ENCODE results near the gene CNTN2.

The CNTN2 gene

GRCh38 chr1:205004351-205004750 lies 38.7 kb upstream of the CNTN2 start:
- no peaks in the 10 kb centered on the region for H3K27me3 ChIP-seq
- H3K9ac ChIP-seq, result no peak overlapping the region
- H3K9me3 ChIP-seq, result no peaks in the 10 kb centered on the region
- H3K4me2 ChIP-seq, result no peak overlapping the region
- H3K4me3 ChIP-seq, result no peak overlapping the region
- 0 out of 2 replicates have a peak, but pooled peaks cover 4% of the 10 kb centered on the region for H3K4me1 ChIP-seq
- H3K36me3 ChIP-seq, result no peaks in the 10 kb centered on the region
- TF ChIP-seq Cebpa-rat (IDR thresholded peaks at IDR 0.05), result no peak
- no peak overlapping the region for H3K27ac ChIP-seq
- no peaks in the 10 kb centered on the region for H4K20me1 ChIP-seq

DNA sequence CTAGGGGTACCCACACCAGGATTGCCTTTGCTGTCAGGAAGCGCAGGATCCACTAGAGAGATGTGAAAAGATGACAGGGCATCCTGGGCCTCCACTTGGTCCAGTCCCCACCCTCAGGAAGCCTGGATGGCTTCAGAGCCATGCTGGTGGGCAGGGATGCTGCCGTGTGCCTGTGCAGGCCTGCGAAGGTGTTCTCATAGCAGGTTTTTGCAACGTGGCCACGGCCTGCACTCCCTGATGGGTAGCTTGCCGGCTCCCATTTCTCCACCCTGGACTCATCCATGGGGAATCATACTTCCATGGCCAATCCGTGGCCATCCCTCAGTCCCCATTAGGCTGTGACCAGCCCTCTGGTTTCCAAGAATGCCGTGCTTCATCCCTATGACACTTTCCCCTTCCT lies 34.1 kb upstream of the CNTN2 start:
- H3K9ac ChIP-seq, result no peak overlapping the region
- no peak for TF ChIP-seq Cebpa-rat (IDR thresholded peaks at IDR 0.05)
- H3K4me3 ChIP-seq, result no peak overlapping the region
- H3K36me3 ChIP-seq, result no peaks in the 10 kb centered on the region
- peaks cover 24% of the 10 kb centered on the region for H3K4me1 ChIP-seq
- H3K9me3 ChIP-seq, result no peaks in the 10 kb centered on the region
- H4K20me1 ChIP-seq, result no peaks in the 10 kb centered on the region
- no peak overlapping the region for H3K27ac ChIP-seq
- no peak overlapping the region for H3K4me2 ChIP-seq
- H3K27me3 ChIP-seq, result no peaks in the 10 kb centered on the region

GRCh38 chr1:205009670-205010069 lies 33.3 kb upstream of the CNTN2 start:
- no peak overlapping the region for H3K27ac ChIP-seq
- H3K9ac ChIP-seq, result no peak overlapping the region
- peaks cover 31% of the 10 kb centered on the region for H3K4me1 ChIP-seq
- H3K4me3 ChIP-seq, result no peak overlapping the region
- no peaks in the 10 kb centered on the region for H3K27me3 ChIP-seq
- no peak for TF ChIP-seq Cebpa-rat (IDR thresholded peaks at IDR 0.05)
- no peak overlapping the region for H3K4me2 ChIP-seq
- no peaks in the 10 kb centered on the region for H4K20me1 ChIP-seq
- no peaks in the 10 kb centered on the region for H3K36me3 ChIP-seq
- H3K9me3 ChIP-seq, result no peaks in the 10 kb centered on the region

GRCh38 chr1:205012391-205013140 lies 30.4 kb upstream of the CNTN2 start:
- Histone ChIP-seq H4K20me1 (no peaks in the 10 kb centered on the region), H3K4me1 (peaks cover 34% of the 10 kb centered on the region), H3K9ac (no peak overlapping the region), H3K27me3 (no peaks in the 10 kb centered on the region), H3K36me3 (no peaks in the 10 kb centered on the region), H3K9me3 (no peaks in the 10 kb centered on the region), H3K4me3 (no peak overlapping the region), H3K4me2 (peak overlapping the region; percentile 32), H3K27ac (no peak overlapping the region)
- no peak for TF ChIP-seq Cebpa-rat (IDR thresholded peaks at IDR 0.05)

GRCh38 chr1:205013683-205014367 lies 29.2 kb upstream of the CNTN2 start:
- Histone ChIP-seq H3K4me3 (no peak overlapping the region), H3K9me3 (no peaks in the 10 kb centered on the region), H3K27me3 (no peaks in the 10 kb centered on the region), H4K20me1 (no peaks in the 10 kb centered on the region), H3K36me3 (no peaks in the 10 kb centered on the region), H3K9ac (no peak overlapping the region), H3K4me2 (peak overlapping the region; percentile 24), H3K27ac (no peak overlapping the region), H3K4me1 (peaks cover 34% of the 10 kb centered on the region)
- no peak for TF ChIP-seq Cebpa-rat (IDR thresholded peaks at IDR 0.05)

DNA sequence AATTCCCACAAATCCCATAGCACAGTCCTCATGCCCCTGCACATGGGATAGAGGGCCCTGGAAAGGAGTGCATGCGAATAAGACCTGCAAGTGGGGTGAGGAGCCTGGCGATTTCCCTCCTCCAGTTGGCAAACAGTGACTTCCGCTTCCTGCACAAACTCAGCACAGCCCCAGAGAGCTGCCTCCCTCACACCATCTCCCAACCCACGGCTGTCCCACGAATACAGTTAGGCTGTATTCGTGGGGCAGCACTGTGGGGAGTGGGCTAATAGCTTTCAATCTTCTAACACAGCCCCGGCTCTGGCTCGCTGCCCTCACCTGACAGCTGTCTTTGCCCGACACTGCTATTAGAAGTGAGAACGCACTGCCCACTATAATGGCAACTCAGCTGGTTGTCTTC lies 28.2 kb upstream of the CNTN2 start:
- H3K9ac ChIP-seq, result no peak overlapping the region
- TF ChIP-seq Cebpa-rat (IDR thresholded peaks at IDR 0.05), result no peak
- H3K4me1 ChIP-seq, result peaks cover 34% of the 10 kb centered on the region
- no peaks in the 10 kb centered on the region for H3K27me3 ChIP-seq
- no peaks in the 10 kb centered on the region for H4K20me1 ChIP-seq
- no peaks in the 10 kb centered on the region for H3K9me3 ChIP-seq
- H3K27ac ChIP-seq, result no peak overlapping the region
- H3K4me3 ChIP-seq, result no peak overlapping the region
- no peaks in the 10 kb centered on the region for H3K36me3 ChIP-seq
- peak overlapping the region; percentile 24 for H3K4me2 ChIP-seq

DNA sequence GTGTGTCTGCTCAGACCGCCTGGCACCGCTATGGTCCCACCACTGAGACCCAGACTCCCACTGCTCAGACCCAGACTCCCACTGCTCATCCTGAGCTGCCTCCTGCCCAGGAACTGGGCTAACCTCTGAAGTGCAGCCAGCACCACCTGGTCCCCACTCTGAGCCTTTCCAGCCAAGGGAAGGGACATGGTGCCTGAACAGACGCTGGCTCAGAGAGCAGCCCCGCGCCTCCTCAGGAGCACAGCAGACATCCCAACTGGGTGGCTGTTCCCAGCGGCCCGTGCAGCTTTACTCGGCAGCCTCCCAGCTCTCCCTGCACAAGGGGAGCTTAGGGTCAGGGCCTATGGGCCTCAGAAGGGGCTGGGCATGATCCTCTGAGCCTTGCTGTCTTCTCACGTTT lies 27.8 kb upstream of the CNTN2 start:
- Histone ChIP-seq H3K4me2 (no peak overlapping the region), H3K4me1 (peaks cover 34% of the 10 kb centered on the region), H3K27ac (no peak overlapping the region), H3K9me3 (no peaks in the 10 kb centered on the region), H4K20me1 (no peaks in the 10 kb centered on the region), H3K36me3 (no peaks in the 10 kb centered on the region), H3K9ac (no peak overlapping the region), H3K4me3 (no peak overlapping the region), H3K27me3 (no peaks in the 10 kb centered on the region)
- TF ChIP-seq Cebpa-rat (IDR thresholded peaks at IDR 0.05), result no peak

DNA sequence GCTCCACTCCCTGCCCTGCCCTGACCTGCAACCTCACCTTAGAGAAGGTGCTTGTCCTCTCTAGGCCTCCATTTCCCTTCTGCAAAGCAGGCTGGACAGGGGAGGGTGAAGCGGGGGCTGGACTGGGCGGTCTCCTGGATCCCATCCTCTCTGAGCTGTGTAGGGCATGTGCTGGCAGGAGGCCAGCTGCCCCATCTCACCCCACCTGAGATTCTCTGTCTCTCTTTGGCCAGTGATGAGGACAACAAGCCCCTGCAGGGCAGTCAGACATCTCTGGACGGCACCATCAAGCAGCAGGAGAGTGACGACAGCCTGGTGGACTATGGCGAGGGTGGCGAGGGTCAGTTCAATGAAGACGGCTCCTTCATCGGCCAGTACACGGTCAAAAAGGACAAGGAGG lies 26.9 kb upstream of the CNTN2 start:
- H3K27me3 ChIP-seq, result no peaks in the 10 kb centered on the region
- no peaks in the 10 kb centered on the region for H4K20me1 ChIP-seq
- peaks cover 34% of the 10 kb centered on the region for H3K4me1 ChIP-seq
- no peaks in the 10 kb centered on the region for H3K36me3 ChIP-seq
- TF ChIP-seq Cebpa-rat (IDR thresholded peaks at IDR 0.05), result no peak
- H3K9me3 ChIP-seq, result no peaks in the 10 kb centered on the region
- H3K27ac ChIP-seq, result no peak overlapping the region
- no peak overlapping the region for H3K9ac ChIP-seq
- H3K4me2 ChIP-seq, result no peak overlapping the region
- H3K4me3 ChIP-seq, result no peak overlapping the region

GRCh38 chr1:205016584-205016983 lies 26.4 kb upstream of the CNTN2 start:
- H3K9ac ChIP-seq, result no peak overlapping the region
- no peaks in the 10 kb centered on the region for H3K9me3 ChIP-seq
- H3K4me2 ChIP-seq, result no peak overlapping the region
- H3K4me1 ChIP-seq, result peaks cover 33% of the 10 kb centered on the region
- no peak for TF ChIP-seq Cebpa-rat (IDR thresholded peaks at IDR 0.05)
- no peaks in the 10 kb centered on the region for H4K20me1 ChIP-seq
- H3K27me3 ChIP-seq, result no peaks in the 10 kb centered on the region
- H3K27ac ChIP-seq, result no peak overlapping the region
- no peak overlapping the region for H3K4me3 ChIP-seq
- no peaks in the 10 kb centered on the region for H3K36me3 ChIP-seq

GRCh38 chr1:205017001-205017400 lies 26.0 kb upstream of the CNTN2 start:
- peaks cover 29% of the 10 kb centered on the region for H3K4me1 ChIP-seq
- no peak overlapping the region for H3K4me3 ChIP-seq
- TF ChIP-seq Cebpa-rat (IDR thresholded peaks at IDR 0.05), result no peak
- H3K27ac ChIP-seq, result no peak overlapping the region
- H3K9me3 ChIP-seq, result no peaks in the 10 kb centered on the region
- H3K9ac ChIP-seq, result no peak overlapping the region
- H3K4me2 ChIP-seq, result no peak overlapping the region
- H3K36me3 ChIP-seq, result no peaks in the 10 kb centered on the region
- H4K20me1 ChIP-seq, result no peaks in the 10 kb centered on the region
- no peaks in the 10 kb centered on the region for H3K27me3 ChIP-seq

All from BLaER1 (cell line).